Ovary (tissue), 9 donors: ENCODE data around the gene NLE1. TPM values are rescaled to one million over a fixed set of nuclear protein-coding genes. Genes with fewer than 3 reads are reported as not detected.

Source experiments
- DNase-seq, 5 donors: peaks; one replicate each; pipeline ENCODE4 v3.0.0-alpha.2; 2019 to 2020
- H3K27ac ChIP-seq, 2 donors: fragments of 200-600 bp; one replicate each; pipeline versions ENCODE4 v1.5.1 to v1.8.0; 2019 to 2022
- H3K27me3 ChIP-seq: fragments of 200-600 bp; one replicate; pipeline ENCODE4 v1.8.0; 2022
- H3K36me3 ChIP-seq: fragments of 200-600 bp; sonication (generic); one replicate; pipeline ENCODE4 v1.5.1; 2019
- H3K4me1 ChIP-seq: one replicate; pipeline ENCODE4 v1.8.1; 2013; ENCODE audit warnings: mild to moderate bottlenecking, moderate library complexity; ENCODE audit not compliant: insufficient read depth
- H3K4me3 ChIP-seq: fragments of 200-600 bp; sonication (generic); one replicate; pipeline ENCODE4 v1.5.1; 2017
- H3K9me3 ChIP-seq, 2 donors: fragments of 200-600 bp in 1 of 2; sonication (generic) in 1 of 2; one replicate each; pipeline versions ENCODE4 v1.5.1 to v1.8.1; 2013 to 2019; ENCODE audit warnings: mild to moderate bottlenecking in 1 of 2, moderate library complexity in 1 of 2
- CTCF ChIP-seq, 3 donors: fragments of 450-650 bp in 2 of 3; fragments of 200-600 bp in 1 of 3; IDR thresholded peaks; one replicate each; pipeline versions ENCODE4 v1.5.1 to v1.8.0; 2016 to 2022; ENCODE audit warnings: antibody characterized with exemption in 3 of 3, mild to moderate bottlenecking in 1 of 3
- EP300 ChIP-seq: sonication (generic); formaldehyde crosslinking; IDR thresholded peaks from one replicate; pipeline ENCODE4 v1.6.1; 2017; ENCODE audit warnings: antibody characterized with exemption
- POLR2A ChIP-seq: fragments of 450-650 bp; IDR thresholded peaks from one replicate; pipeline ENCODE4 v1.6.1; 2017; ENCODE audit warnings: antibody characterized with exemption, mild to moderate bottlenecking, moderate library complexity
- WGBS, 3 donors: extraction: QIAGEN DNeasy Blood & Tissue Kit in 1 of 3; methylation state at CpG; one replicate each; pipeline versions ENCODE4 v1.1.5 to v1.1.7; 2013 to 2017; 5-methylcytosine and 5-hydroxymethylcytosine counted together
- intact Hi-C, 4 donors: fragments of 100-400 bp; cut with DNase I; formaldehyde crosslinking; loops; one replicate each; pipeline versions ENCODE4 v1.11.0 to v1.15.1; 2022 to 2023
- polyA plus RNA-seq, 2 donors: library from polyadenylated mRNA; stranded (reverse); fragments of 200-250 nt in 1 of 2; fragments of 350-450 nt in 1 of 2; fragmentation: Illumina TruSeq in 1 of 2; extraction: RNeasy Lipid Tissue Mini Kit (QIAGEN cat#74804) in 1 of 2; gene quantifications; one replicate each; pipeline ENCODE4 v1.2.3, GENCODE V29; 2013 to 2014
- total RNA-seq, 7 donors: library from RNA; depleted of rRNA in 2 of 7; stranded (reverse); fragments of >200 nt in 2 of 7; fragmentation: NEBNext Ultra II Directional in 3 of 7; extraction: Animal tissue kit (Norgen Biotek cat#: 25700) in 3 of 7; gene quantifications; one replicate each; pipeline versions ENCODE4 v1.1.0 to v1.2.4, GENCODE V29; 2016 to 2023
- donor health status: DM: no; HTN: no; CAD: no; lungs with moderate emphysema.
- donor health status: DM: no; HTN: no; CAD: no.
- donor health status: Bipolar disorder and iron deficiency.
- donor health status: DM: yes; HTN: yes; CAD: no.
- donor health status: DM: no; HTN: no; CAD: no.
- donor health status: DM: yes; HTN: yes; CAD: no.

The NLE1 gene
- total and polyA plus RNA-seq, 9 donors, result 10.6 to 26.5 (median 18.2) TPM

GRCh38 chr17:35148144-35148543, 6.0 kb upstream of the NLE1 start:
- intact Hi-C loops, result no loop called here
- WGBS, 3 donors, result 61 to 74% (median 73%) methylated on average over 9 of the region's 9 CpGs
- no peaks in the 10 kb centered on the region for H3K4me1 ChIP-seq

GRCh38 chr17:35147375-35147905, 5.3 kb upstream of the NLE1 start, which contains the start of gene UNC45B:
Gene UNC45B, plus strand, starts transcription at chr17:35147817. Its CDS starts 447 bp downstream, at chr17:35148264.
- H3K9me3 ChIP-seq, result no peaks in the 10 kb centered on the region
- no peak within 1 kb of the TSS for H3K4me3 ChIP-seq
- H3K27me3 ChIP-seq, result no peaks in the 10 kb centered on the region
- no peak for TF ChIP-seq CTCF (IDR thresholded peaks at IDR 0.05)
- no peak for TF ChIP-seq EP300
- no peak for TF ChIP-seq POLR2A
- no peaks in the 10 kb centered on the region for H3K36me3 ChIP-seq
- 55 to 62% (median 57%) methylated on average over 4 of the region's 4 CpGs for WGBS, 3 donors
- intact Hi-C loops, result no loop called here
- H3K27ac ChIP-seq, result no peak within 1 kb of the TSS
- peaks cover under 1% of the 10 kb centered on the region for H3K4me1 ChIP-seq
- DNase-seq, result no peak

More at GRCh38 chr17:35148144-35148543, 6.0 kb upstream of the NLE1 start:
- TF ChIP-seq EP300 (no peak), CTCF (IDR thresholded peaks at IDR 0.05) (no peak), POLR2A (no peak)
- Histone ChIP-seq H3K27me3 (no peaks in the 10 kb centered on the region), H3K27ac (no peak overlapping the region), H3K36me3 (no peaks in the 10 kb centered on the region), H3K9me3 (no peaks in the 10 kb centered on the region), H3K4me3 (no peak overlapping the region)
- DNase-seq, result no peak

GRCh38 chr17:35146214-35146833, 4.2 kb upstream of the NLE1 start:
- H3K9me3 ChIP-seq, result no peaks in the 10 kb centered on the region
- TF ChIP-seq POLR2A, result no peak
- TF ChIP-seq CTCF (IDR thresholded peaks at IDR 0.05), result no peak
- TF ChIP-seq EP300, result no peak
- 28 to 44% (median 37%) methylated on average over 4 of the region's 4 CpGs for WGBS, 3 donors
- H3K4me3 ChIP-seq, result no peak overlapping the region
- intact Hi-C loops, result no loop called here
- H3K27me3 ChIP-seq, result no peaks in the 10 kb centered on the region
- DNase-seq, result no peak
- peaks cover 2% of the 10 kb centered on the region for H3K4me1 ChIP-seq
- no peak overlapping the region for H3K27ac ChIP-seq
- H3K36me3 ChIP-seq, result no peaks in the 10 kb centered on the region

GRCh38 chr17:35144840-35145239, 2.7 kb upstream of the NLE1 start:
- intact Hi-C loops, result no loop called here

More at GRCh38 chr17:35144840-35145239, 2.7 kb upstream of the NLE1 start:
- no peak overlapping the region for H3K4me3 ChIP-seq
- peaks cover 7% of the 10 kb centered on the region for H3K4me1 ChIP-seq
- no peaks in the 10 kb centered on the region for H3K27me3 ChIP-seq
- no peak for TF ChIP-seq CTCF (IDR thresholded peaks at IDR 0.05)
- no peak for TF ChIP-seq EP300
- no peak for TF ChIP-seq POLR2A
- WGBS, 3 donors, result 76 to 80% (median 77%) methylated on average over 4 of the region's 4 CpGs
- no peak overlapping the region for H3K27ac ChIP-seq
- no peaks in the 10 kb centered on the region for H3K36me3 ChIP-seq
- no peak for DNase-seq
- no peaks in the 10 kb centered on the region for H3K9me3 ChIP-seq
